Umbilical cord (tissue), 2 donors: ENCODE results near the gene RPL27A. TPM values are rescaled to one million over a fixed set of nuclear protein-coding genes. Genes with fewer than 3 reads are reported as not detected.

Experiments
- DNase-seq: peaks from one replicate; pipeline ENCODE4 v3.0.0-alpha.2; 2015; ENCODE audit warnings: low spot score
- total RNA-seq: library from RNA; depleted of rRNA; stranded (reverse); fragments of >200 nt; gene quantifications from one replicate; pipeline ENCODE4 v1.2.3, GENCODE V29; 2014; ENCODE audit warnings: low replicate concordance; ENCODE audit not compliant: insufficient read depth

RPL27A gene
- total RNA-seq, 1 donor from 2014 or later: 1,726 TPM

DNA sequence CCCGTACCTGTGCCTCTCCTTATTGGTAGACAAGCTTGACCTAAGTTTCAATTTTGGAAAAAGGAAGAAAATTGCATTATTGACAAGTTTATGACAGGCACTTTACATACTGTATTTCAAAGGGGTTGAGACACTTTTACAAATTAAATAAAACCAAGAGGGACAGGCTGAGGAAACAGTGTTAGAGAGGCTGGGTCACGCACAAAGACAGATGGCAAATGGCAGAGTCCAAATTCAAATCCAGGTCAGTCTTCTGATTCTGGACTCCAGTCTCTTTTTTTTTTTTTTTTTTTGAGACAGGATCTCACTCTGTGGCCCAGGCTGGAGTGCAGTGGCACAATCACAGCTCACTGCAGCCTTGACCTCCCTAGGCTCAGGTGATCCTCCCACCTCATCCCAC is 10.2 kb upstream of the RPL27A start:
- no peak for DNase-seq

DNA sequence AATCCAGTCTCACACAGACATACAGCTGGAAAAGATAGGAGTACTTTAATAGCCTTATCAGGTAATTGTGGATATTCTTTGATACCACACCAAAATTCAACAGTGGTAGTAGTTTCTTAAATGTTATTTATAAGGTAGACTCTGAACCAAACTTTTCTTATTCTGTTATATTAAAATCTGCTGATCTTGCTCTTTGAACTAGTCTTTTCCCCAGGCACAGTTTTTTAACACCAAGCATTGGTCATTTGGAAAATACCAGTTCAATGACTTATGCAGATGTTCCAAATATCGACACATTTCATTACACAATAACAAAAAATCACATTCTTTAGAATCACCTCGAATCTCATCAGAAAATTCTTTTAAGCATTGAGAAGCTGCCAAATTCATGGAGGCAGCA is 7.7 kb upstream of the RPL27A start:
- no peak for DNase-seq

DNA sequence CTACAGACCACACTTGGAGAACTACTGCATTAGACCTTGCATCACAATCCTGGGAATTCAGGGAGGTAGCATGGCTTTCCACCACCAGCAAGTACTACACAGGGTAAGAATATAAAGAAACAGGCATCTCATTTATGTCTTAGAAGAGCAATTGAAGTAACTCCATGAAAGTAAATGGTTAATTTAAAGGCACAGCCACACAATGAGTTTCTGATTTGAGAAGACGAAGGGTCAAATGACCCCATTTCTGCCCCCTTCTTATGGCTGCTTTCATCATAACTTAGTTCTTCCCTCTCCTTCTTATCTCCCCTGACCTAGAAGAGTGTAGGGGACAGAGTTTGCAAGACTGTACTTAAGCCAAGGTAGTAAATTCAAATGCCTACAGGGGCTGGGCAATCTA is 6.1 kb upstream of the RPL27A start:
- DNase-seq: no peak

DNA sequence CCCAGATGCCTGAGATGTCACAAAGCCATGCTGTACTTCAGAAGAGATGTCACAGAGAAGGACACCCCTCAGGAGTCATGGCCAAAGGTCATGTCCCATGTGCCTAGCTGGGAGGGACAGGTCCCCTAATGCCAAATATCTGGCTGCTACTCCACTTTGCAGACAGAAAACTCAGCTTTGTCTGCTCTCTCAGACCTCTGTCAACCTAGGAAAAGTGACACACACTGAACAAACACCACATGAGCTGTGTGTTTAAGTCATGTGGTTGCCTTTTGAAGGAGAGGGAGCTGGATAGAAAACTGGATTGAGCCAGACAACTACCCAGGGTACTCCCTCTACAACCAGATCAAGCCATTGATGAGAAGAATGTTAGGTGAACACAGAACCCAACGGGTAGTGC is 3.6 kb upstream of the RPL27A start:
- DNase-seq: no peak

DNA sequence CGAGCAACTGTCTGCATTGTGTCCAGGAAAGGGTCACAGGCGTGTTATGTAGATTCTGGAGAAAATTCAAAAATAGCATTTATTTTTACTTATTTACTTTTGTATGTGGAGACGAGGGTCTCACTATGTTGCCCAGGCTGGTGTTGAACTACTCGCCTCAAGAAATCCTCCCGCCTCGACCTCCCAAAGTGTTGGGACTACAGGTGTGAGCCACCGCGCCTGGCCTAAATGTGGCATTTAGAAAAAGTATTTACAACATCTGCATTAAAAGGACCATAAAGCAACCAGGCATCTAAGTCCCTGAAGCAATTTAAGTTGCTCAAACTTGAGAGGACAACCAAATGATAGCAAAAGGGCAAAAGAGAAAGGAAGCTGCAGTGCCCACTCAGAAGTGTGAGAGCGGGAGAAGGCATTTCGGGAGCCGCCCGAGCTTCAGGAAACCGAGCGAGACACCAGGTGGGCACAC is 722 bp upstream of the RPL27A start:
- no peak for DNase-seq

DNA sequence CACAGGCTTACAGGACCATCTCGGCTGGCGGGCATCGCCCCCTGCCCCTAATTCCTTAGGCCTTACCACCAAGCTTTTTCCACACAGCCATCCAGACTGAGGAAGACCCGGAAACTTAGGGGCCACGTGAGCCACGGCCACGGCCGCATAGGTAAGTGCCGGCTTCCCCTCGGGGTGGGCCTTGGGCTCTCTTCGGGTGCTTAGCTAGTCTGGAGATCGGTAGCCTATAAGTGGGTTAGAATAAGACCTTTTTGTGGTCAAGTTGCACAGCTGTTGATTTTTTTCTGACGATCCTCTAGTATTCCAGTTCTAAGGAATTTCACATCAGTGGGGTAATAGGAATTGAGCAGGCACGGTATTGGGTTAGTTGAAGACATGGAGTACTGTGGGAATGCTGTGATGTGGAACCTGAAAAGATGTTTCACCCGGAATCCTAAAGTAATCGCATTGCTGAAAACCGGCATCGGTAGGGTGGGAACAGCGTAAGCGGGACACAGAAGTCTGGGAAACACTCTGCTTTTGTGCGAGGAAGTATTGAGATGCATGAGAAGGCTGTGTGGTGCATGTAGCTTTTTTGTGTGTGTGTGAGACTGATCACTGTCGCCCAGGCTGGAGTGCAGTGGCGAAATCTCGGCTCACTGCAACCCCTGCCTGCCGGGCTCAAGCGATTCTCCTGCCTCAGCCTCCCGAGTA is 669 bp downstream of the RPL27A start:
- no peak for DNase-seq

DNA sequence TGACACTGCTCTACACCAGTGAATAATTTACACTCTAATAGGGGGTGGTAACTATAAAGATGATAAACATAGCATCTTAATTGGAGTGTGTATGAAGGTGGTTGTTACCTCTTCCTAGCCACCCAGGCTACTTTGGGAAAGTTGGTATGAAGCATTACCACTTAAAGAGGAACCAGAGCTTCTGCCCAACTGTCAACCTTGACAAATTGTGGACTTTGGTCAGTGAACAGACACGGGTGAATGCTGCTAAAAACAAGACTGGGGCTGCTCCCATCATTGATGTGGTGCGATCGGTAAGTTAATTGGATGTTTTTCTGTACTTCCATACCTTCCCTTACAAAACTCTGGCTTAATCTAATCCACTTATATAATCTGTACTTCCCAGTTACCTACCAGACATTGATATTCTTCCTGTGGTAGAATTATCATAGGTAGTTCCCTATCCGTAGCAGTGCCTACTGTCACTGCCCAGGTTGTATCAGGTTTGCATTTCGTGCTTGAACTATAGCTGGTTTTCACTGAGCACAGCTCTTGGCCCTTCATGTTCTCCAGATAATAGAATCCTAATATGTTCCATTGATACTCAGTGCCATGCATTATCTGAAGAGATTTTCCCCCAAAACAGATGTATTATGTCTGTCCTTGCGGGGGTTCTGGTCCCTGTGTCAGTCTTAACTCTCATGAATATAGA is 2.2 kb downstream of the RPL27A start:
- DNase-seq: no peak

DNA sequence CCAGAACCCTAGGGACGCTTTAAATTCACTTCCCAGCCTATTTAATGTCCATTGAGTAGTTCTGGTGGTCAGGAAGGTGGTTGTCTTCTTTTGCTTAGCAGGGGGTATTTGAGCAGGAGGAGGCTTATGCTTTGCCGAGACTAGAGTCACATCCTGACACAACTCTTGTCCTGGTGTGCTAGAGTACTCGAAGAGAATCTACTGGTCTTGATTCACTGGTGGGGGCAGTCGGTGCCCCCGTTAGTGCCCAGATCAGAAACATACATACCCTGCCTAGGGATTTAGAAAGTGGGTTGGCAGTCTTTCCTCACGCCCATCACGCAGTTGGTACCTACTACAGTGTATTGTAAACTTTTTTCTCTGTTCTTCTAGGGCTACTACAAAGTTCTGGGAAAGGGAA is 2.7 kb downstream of the RPL27A start:
- DNase-seq: no peak

DNA sequence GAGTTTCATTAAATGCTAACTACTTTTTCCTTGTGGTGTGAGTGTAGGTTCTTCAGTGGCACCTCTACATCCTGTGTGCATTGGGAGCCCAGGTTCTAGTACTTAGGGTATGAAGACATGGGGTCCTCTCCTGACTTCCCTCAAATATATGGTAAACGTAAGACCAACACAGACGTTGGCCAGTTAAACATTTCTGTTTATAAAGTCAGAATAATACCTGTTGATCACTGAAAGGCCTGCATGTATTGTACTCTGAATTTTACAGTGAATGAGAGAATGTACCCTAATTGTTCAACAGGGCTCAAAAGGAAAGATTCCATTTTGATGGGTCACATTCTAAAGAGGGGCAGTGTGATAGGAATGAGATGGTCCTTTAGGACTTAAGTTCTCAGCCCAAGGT is 3.2 kb downstream of the RPL27A start:
- DNase-seq: no peak

DNA sequence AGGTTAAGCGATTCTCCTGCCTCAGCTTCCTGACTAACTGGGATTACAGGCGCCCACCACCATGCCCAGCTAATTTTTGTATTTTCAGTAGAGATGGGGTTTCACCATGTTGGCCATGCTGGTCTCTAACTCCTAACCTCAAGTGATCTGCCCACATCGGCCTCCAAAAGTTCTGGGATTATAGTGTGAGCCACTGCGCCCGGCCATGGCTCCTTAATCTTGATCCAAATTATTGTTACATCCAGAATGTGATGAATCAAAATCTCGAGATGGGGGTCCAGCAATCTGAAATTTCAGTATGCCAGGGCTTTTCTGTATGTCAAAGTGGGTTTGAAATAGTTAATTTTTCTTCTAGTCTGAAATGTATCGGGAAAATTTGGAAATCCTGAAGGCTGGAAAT is 3.7 kb downstream of the RPL27A start:
- no peak for DNase-seq

DNA sequence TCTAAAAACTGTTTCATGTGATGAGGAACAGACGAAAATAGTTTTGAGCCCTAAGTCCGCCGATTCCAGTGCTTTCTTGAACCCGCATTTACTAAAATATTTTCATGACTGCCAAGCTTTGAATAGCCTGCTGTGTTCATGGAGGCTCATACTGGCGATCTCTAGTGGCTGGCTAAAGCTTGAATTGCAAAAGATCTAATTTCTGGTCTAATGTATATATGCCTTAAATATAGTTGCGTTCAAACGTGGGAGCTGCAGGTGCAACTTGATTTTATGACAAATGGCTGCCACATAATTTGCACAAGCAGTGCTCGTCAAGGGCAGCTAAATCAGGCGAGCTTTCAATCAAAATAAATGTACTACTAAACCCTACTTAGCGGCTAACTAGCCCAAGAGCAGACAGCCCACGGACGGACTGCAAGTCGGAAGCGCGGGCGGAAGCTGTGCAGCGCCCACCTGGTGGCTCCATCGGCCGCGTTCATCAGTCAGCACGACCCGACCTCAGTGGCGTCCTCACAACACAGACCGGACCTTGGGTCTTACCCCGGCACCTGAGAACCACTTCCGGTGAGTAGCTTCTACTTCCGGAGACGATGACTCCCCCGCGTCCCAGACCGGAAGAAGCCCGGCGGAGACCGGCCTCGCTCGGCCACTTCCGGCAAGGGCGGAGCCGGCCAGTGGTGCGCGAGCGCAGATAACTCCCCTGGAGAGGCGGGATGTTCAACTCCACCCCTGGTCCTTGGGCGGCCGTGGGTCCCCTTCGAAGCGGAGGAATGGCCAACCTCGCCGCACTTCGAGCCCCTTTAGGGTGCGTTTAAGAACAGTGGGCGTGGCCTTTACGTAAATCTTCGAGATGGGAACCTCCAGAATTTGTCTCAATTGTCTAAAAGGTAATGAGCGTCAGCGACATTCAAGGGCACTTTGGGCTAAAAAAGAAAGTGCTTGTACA is 6.1 kb downstream of the RPL27A start:
- DNase-seq: peak; percentile 98

DNA sequence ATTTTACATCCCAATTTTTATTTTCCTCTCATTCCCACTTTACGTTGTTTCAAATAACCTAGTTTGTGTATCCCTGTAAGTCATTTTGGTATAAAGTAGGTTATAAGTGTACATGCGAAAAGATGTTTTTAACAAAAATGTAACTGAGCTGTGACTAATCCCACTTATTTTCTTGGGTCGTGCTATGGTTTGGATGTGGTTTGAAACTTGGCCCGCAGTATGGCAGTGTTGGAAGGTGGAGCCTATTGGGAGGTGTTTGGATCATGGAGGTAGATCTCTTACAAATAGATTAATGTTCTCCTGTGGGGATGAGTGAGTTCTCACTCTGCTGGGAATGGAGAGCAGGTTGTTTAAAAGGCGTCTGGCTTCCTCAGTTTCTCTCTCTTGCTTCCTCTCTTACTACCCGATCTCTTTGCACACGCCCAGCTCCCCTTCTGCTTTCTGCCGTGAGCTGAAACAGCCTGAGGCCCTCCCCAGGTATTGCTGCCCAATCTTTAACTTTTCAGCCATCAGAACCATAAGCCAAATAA is 7.2 kb downstream of the RPL27A start:
- DNase-seq: no peak

DNA sequence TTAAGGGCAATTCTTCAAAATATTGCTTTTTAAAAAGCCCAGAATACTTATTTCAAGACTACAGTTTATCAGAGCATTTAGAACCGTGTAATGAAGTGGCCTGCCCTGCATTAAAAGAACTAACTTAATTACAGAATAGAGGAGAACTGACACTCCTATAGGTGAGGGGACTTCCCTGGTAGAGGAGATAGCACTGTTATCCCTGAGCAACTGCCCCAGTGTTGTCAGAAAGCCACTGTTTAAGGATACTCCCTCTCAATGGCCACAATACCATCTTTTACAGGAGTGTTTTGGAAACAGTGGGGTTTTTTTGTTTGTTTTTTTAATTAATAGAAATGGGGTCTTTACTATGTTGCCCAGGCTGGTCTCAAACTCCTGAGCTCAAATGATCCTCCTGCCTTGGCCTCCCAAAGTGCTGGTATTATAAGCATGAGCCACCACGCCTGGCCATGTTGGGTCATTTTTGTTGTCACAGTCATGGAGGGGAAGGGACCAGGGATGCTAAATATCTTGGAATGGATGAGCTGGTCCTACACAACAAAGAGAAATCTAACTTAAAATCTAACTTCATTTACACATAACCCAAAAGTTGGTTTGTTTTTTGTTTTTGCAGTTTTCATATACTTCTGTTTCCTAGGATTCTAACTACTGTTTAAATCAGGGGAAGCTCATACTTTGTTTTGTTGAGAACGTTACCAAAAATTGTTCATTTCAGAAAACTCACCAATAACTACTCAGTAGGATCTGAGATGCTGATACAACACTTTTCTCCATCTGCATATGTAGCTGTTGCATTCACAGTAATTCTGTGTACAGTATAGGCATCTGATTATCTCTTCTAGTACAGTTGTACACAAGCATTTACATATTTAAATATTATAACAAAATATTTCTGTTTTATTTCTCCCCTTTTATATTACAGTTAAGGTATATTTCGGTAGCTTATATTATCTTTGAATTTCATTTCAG is 8.1 kb downstream of the RPL27A start:
- DNase-seq: no peak

DNA sequence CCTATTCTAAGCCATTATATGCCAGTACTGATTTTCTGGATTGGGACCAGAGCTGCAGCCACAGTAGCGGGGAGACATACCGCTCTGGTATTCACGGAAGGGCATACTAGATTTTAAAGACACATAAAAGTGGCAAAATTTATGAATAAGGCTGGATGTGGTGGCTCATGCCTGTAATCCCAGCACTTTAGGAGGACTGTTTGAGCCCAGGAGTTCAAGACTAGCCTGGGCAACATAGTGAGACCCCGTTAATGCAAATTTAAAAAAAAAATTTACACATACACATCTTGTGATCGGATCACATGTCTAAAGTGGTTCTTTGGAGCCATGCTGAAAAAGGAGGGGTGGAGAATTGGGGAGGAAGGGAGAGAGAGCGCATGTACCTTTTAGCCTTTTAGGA is 9.0 kb downstream of the RPL27A start:
- no peak for DNase-seq

DNA sequence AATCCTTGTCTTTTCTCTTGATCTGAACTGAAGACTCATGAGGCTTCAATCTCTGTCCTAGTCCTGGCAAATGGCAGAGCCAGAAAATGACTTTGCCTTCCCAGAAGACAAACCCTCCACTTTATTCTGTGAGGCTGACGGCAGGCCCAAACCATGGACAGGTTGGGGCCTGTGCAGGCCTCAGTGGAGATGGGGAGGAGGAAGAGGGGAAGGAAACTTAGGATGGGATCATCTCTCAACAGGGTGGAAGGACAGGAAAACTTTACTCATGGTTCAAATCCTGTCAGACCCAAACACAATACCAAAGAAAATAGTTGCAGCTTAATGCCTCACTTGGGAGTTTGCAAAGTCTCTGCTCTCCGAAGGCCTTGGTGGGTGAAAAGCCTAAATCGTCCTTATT is 9.8 kb downstream of the RPL27A start:
- no peak for DNase-seq

DNA sequence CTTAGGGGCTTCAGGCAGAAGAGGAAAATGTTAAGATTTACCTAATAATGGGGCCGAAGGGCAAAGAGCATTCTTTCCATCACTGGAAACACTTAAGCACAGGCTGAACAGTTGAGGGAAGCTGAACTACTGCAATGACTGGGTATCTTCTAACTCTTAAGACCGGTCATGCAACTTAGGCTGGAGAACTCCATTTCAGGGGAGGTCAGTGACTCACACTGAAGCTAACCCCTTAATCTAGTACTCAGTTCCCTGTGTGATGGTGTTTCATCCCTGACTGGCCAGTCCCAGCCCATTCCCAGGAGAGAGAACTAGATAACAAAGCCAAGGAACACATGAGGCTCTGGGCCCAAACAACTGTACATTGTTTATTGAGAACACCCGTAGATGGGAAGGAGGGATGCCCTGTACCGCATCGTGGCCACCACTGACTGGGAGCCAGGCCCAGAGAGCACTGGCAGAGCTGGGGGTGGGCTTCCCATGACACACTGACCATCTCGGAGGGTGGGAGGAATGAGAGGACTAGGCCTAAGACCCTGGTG is 10.5 kb downstream of the RPL27A start:
- DNase-seq: no peak

DNA sequence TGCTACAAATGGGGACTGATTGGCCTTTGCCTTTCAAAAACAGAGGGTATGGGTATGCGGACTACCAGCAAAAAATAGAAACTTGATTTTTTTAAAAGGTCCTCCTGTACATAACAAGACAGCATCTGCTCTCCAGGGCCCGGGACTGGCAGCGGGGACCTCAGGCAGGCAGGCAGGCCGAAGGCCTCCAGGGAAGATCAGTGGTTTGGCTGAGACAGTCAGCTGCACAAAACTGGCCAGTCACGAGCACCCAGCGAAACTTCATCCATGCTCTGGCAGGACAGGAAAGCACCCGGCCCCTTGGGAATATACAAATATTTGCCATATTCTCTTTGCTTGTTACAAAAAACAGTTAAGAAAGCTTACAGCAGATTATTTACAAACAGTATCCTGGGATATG is 11.0 kb downstream of the RPL27A start:
- no peak for DNase-seq

DNA sequence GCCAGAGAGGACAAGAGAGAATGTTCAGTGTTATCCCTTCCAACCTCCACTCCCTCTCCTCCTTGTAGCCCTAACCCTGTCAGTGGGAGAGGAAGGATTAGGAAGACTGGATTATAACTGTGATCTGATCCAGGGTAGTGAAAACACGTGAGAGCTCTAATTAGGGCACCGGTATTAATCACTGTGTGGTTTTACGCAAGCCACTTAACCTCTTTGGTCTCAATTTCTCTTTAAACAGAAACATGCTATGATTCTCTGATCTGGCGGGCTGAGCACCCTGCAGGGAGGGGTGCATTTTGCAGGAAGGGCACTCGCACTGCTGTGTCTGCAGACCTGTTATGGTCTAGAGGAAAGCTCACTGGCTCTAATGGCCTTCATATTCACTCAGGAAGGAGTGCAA is 11.5 kb downstream of the RPL27A start:
- no peak for DNase-seq

DNA sequence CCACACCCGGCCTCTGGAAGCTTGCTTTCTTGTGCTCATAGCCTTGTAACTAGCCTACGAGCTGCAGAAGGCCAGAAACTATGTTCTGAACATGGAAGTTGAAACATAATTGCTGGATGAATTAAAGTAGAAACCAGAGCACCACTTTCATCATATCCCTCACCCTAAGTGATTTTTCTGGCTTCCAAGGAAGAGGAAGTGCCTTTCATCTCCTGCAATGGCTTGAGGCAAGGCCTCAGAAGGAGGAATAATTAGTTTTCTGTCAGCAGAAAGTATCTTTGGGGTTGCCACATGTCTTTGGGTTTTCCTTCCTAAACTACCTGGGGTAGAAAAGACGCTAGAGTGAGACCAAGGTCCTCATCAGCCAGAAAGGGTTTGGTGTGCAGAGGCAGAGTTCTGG is 14.5 kb downstream of the RPL27A start:
- no peak for DNase-seq

DNA sequence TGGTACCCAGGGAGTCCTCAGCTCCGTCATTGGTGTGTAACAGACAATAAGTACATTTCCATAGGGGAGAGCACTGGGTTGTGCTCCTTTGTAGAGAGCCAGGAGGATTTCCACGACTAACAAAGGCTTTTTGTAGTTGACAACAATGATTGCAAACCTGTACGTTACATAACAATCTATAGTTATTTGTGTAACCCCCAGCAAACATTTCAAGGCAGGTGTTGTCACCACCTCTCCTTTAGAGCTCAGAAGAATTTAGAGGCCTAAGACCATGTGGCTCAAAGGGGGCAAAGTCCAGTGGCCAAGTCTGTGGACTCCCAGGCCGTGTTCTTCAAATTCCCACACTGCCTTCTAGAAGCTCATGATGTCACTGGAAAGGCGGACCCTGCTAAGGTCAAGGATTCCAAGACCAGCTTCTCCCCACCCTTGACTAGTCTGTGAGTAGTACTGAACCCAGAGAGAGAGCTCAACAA is 15.8 kb downstream of the RPL27A start:
- no peak for DNase-seq
